Measurements from ENCODE around the gene LRSAM1.
"Not testable (repeated sequence)": the region's sequence is repeated elsewhere in the genome, so short reads cannot be mapped to it uniquely, and the experiment has no call there.

LRSAM1 gene

GRCh38 chr9:127458921-127459320 is 7.6 kb downstream of the LRSAM1 start:
- DNase-seq, result no peak

DNA sequence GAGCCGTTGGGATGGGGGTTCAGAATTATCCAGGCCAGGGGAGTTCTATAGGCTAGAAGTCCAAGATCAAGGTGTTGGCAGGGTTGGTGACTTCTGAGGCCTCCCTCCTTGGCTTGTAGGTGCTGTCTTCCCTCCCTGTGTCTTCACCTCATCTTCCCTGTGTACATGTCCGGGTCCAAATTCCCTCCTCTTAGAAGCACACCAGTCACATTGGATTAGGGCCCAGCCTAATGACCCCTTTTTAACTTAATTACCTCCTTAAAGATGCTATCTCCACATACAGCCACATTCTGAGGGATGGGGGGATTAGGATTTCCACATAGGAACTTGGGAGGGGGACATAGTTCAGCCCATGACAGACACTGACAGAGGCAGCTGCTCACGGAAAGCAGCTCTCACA is 12.1 kb downstream of the LRSAM1 start:
- no peak for DNase-seq

DNA sequence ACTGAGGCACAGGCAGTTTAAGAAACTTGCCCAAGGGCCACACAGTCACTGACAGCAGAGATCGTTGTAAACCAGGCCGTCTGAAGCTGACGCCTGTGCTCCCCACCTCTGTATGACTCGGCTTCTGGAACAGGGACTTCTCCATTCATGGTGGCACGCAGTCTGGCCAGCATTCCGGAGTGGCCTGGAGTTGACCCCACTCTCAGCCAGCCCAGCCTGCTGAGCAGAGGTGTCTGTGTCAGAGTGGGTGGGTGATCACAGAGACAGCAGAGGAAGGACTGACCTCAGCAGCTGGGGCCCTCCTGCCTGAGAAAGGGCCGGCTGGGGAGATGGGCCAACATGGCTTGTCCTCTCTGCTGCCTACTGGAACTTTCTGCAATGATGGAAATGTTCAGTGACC is 12.6 kb downstream of the LRSAM1 start:
- DNase-seq, result no peak

DNA sequence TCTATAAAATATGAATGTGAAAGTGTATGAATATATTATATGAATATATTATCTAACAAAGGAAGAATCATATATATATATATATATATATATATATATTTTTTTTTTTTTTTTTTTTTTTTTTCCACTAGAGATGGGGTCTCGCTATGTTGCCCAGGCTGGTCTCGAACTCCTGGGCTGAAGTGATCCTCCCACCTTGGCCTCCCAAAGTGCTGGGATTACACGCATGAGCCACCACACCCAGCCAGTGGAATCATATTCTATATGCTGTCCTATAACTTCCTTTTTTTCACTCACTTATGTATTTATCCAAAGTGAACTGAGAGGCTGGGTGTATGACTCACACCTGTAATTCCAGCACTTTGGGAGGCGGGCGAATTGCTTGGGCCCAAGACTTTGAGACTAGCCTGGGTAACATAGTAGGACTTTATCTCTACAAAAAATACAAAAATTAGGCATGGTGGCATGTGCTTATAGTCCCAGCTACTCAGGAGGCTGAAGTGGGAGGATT is 15.2 kb downstream of the LRSAM1 start:
- not testable (repeated sequence) for DNase-seq

DNA sequence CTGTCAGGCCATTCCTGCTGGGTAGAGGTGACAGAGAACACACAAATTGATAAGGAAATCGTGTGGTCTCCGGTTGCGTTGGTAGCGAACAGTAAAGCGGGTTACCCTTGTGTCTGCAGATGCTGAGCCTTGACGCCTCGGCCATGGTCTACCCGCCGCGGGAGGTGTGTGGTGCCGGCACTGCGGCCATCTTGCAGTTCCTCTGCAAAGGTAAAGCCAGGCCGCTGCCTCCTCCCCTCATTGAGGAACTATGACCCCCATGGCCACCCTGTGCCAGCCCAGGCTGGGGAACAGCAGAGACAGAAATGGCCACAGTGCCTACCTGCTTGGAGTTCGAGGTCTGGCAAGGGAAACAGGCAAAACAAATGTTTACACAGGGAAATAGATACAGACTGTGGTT is 16.3 kb downstream of the LRSAM1 start:
- DNase-seq, result no peak

GRCh38 chr9:127470662-127471061 is 19.4 kb downstream of the LRSAM1 start:
- DNase-seq, result no peak

- DNase-seq, result no peak
Measured at GRCh38 chr9:127473501-127473900, 22.2 kb downstream of the LRSAM1 start.

- no peak for DNase-seq
Measured at GRCh38 chr9:127473932-127474331, 22.6 kb downstream of the LRSAM1 start.

- DNase-seq, result no peak
Measured at GRCh38 chr9:127474592-127474991, 23.3 kb downstream of the LRSAM1 start.

DNA sequence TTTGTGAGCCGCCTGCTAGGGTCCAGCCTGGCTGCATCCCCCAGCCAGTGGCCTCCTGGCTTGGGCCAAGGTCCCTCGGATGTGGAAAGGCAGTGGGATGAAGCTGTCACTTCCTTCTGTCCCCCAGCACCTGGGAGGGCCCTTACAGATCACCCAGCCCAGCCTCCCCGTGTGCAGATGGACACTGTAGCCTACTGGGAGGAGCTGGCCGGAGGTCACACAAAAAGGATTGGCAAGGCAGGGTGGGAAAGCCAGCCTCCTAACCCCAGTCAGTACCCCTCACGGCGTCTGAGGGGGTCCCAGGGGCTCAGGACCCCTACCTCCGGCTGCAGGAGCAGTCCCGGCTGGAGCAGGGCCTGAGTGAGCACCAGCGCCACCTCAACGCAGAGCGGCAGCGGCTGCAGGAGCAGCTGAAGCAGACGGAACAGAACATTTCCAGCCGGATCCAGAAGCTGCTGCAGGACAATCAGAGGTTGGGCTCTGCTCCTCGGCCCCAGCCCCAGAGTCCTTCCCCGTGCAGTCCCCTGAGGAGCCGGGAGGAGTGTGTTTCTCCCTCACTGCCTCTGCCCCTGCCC is 28.3 kb downstream of the LRSAM1 start:
- DNase-seq, result no peak

DNA sequence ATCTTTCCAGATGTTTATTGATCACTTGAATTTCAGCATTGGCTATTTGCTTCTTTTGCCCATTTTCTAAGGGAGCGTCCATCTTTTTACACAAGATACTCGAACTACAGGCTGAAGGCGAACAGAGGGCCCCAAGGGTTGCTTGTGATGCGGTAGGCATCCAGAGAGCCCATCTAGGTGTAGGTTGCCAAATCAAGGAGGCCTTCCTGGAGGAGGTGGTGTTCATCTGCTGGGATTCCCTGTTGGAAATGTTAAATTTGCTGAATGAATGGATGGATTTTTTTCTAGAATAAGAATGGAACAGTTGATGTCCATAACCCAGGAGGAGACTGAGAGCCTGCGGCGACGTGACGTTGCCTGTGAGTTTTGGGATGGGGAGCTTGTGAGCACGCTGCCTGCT is 31.4 kb downstream of the LRSAM1 start:
- no peak for DNase-seq

DNA sequence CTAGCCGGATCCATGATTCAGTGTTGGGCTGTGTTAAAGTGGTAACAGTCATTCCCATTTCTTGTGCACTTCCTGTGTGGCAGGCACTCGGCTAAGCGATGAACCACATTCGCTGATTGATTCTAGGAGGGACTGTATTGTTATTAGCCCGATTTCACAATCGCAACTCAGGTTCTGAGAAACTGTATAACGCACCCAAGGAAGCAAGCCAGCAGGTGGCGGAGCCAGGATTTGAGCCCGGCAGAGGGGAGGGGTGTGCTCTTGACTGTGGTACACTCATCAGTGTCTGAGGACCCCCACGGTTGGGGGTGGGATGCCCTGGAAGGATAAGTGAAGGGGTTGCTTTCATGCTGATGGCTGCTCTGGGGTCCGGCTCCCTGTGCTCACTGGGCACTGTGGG is 34.7 kb downstream of the LRSAM1 start:
- DNase-seq, result no peak

DNA sequence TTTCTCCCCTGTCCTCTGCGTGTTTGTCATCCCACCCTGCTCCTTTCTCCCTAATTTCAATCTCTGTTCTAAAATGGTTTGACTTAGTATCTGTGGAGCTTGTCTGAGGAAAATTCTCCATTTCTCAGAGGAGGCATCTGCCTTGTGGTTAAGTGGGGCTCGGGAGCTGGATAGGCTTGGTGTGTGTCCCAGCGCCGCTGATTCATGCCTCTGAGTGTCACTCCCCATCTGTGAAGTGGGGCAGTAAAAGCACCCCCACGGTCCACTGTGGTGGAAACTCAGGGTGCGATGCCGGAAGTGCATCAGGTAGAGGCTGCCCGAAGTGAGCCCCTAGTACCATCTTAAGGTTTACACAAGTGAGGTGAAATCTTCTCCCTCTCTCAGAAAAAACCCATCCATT is 37.6 kb downstream of the LRSAM1 start:
- no peak for DNase-seq

DNA sequence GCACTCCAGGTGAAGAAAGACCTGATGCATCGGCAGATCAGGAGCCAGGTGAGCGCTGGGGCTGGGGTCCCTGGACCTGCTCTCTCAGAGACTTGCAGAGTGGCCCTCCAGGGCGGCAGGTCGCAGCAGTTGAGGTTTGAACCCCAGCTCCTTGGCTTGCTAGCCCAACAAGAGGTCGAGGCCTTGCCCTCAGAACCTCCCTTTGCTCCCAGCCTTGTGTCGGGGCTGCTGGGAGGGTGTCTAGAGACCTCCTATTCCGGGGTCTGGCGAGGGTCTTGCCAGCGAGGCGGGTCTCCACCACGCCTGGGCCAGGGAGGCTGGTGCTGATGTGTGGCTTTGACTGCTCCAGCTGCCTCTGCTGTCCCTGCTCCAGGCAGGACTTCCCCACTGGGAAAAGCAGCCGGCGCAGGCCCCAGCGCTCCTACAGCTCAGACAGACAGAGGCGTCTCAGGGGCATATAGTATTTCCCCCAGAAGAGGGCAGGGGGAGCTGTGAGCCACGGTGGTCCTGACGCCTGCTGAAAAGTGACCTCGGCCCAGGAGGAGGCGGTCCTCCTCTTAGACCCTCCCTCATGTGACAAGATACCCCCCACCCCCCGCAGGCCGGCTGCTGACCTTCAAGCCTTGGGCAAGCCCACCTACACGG is 38.3 kb downstream of the LRSAM1 start:
- no peak for DNase-seq

GRCh38 chr9:127490535-127491230 is 39.4 kb downstream of the LRSAM1 start:
- no peak for DNase-seq

GRCh38 chr9:127491516-127491915 is 40.2 kb downstream of the LRSAM1 start:
- DNase-seq, result no peak

GRCh38 chr9:127492616-127493015 is 41.3 kb downstream of the LRSAM1 start:
- DNase-seq, result no peak

DNA sequence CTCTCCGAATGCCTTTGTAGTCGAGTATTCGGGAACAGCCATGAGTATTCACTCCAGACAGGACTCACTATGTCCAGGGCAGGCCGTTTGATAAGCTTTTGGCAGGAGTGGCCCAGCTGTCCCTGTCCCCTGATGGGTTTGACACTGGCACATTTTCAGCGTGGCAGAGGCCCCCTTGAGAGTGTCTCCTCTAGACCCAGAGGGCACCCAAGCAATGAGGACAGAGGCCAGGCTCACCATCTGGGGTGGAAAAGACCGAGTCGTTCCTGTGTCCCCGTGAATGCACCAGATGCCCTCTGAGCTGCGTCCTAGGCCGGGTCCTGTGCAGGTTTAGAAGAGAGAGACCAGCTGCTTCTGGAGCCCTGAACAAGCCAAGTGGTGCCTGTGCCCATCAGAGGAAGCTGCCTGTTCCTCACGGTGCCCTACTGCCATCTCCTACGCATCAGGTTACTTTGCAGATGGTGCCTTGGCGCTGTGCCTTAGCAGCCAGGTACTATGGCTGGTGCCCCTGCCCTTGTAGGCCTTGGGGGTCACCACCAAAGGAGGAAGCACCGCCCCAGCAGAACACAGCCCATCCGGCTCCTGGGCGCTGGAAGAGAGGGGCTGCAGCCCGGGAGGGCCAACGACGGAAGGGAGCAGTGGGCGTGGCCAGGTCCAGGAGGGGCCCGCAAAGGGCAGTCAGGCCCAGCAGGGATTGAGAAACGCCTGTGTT is 42.4 kb downstream of the LRSAM1 start:
- no peak for DNase-seq

- DNase-seq, result no peak
Measured at GRCh38 chr9:127494304-127494702, 43.0 kb downstream of the LRSAM1 start.

DNA sequence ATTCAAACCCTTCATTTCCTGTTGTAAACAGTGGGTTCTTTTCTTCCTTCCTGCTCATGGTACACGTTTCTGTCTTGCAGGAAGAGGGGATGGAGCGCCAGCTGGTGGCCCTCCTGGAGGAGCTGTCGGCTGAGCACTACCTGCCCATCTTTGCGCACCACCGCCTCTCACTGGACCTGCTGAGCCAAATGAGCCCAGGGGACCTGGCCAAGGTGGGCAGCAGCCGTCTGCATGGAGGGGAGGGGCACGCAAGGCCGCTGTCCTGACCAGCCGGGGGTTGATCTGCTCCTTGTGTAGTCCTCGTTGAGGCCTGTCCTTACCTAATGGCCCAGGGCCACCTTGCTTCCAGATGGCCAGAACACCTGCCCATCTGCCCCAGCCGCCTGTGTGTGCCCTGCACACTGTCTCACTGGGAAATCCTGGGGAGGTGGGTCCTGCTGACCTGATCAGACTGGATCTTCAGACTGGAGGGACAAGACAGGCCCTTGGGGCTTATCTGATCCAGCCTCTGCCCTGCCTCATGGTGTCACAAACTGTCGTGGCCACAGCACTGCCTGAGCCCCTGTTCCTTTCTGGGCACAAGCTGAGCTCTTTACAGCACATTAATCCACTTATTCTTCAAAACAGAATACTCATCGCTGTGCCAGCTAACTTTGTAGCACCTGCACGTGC is 44.7 kb downstream of the LRSAM1 start:
- no peak for DNase-seq

DNA sequence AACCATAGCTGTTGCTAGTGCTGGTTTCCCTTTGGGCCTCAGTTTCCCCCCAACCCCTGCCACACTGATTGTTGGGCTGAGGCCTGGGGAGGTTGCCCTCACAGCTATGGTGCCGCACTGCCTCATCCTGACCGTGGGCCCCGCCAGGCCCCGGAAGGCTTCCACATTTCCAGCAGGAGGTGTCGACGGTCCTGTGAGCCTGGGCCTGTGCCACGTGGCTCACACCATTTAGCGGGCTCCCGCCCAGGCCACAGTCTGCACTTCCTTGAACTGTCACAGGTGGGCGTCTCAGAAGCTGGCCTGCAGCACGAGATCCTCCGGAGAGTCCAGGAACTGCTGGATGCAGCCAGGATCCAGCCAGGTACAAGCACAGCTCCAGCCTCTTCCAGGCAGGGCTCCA is 45.7 kb downstream of the LRSAM1 start:
- DNase-seq, result no peak

- no peak for DNase-seq
Measured at GRCh38 chr9:127497656-127498290, 46.5 kb downstream of the LRSAM1 start.

Data from T-helper 2 cell (primary cell).